ENCODE results near the gene C1QTNF6.

C1QTNF6 gene

GRCh38 chr22:37141971-37142370 lies 46.1 kb downstream of the C1QTNF6 start:
- DNase-seq (ENCODE audit: low read depth), result no peak

GRCh38 chr22:37141476-37141875 lies 46.6 kb downstream of the C1QTNF6 start:
- no peak for DNase-seq (ENCODE audit: low read depth)

GRCh38 chr22:37140686-37141323 lies 47.2 kb downstream of the C1QTNF6 start:
- no peak for DNase-seq (ENCODE audit: low read depth)

GRCh38 chr22:37139762-37140161 lies 48.3 kb downstream of the C1QTNF6 start:
- no peak for DNase-seq (ENCODE audit: low read depth)

- DNase-seq (ENCODE audit: low read depth), result no peak
Measured at GRCh38 chr22:37138849-37139561, 49.0 kb downstream of the C1QTNF6 start.

- DNase-seq (ENCODE audit: low read depth), result no peak
Measured at GRCh38 chr22:37137903-37138665, 50.0 kb downstream of the C1QTNF6 start.

GRCh38 chr22:37137131-37137530 lies 50.9 kb downstream of the C1QTNF6 start:
- DNase-seq (ENCODE audit: low read depth), result no peak

GRCh38 chr22:37135023-37135422 lies 53.0 kb downstream of the C1QTNF6 start:
- no peak for DNase-seq (ENCODE audit: low read depth)

- no peak for DNase-seq (ENCODE audit: low read depth)
Measured at GRCh38 chr22:37133304-37134018, 54.6 kb downstream of the C1QTNF6 start.

- no peak for DNase-seq (ENCODE audit: low read depth)
Measured at GRCh38 chr22:37132773-37133172, 55.3 kb downstream of the C1QTNF6 start.
